H9 (cell line): Measurements from ENCODE around the gene ZNF664. TPM values are rescaled to one million over a fixed set of nuclear protein-coding genes. Genes with fewer than 3 reads are reported as not detected.
A peak's percentile ranks its signal among the peaks of the same experiment; 100 is the strongest.

ENCODE experiments used
- DNase-seq: peaks from one replicate; pipeline ENCODE4 v3.0.0-alpha.2; 2017
- H2AFZ ChIP-seq: one replicate; pipeline ENCODE4 v1.6.1; 2013; ENCODE audit warnings: mild to moderate bottlenecking, low read length, control low read depth, moderate library complexity
- H2AK5ac ChIP-seq: 2 replicates; pipeline ENCODE4 v1.6.1; 2013; ENCODE audit warnings: low read length, control low read depth, mixed read lengths; ENCODE audit not compliant: insufficient read length
- H2BK120ac ChIP-seq: one replicate; pipeline ENCODE4 v1.6.1; 2013; ENCODE audit warnings: low read depth, mild to moderate bottlenecking, low read length, control low read depth, inconsistent platforms; ENCODE audit not compliant: poor library complexity, severe bottlenecking
- H2BK12ac ChIP-seq: 2 replicates; pipeline ENCODE4 v1.6.1; 2013; ENCODE audit warnings: low read length, control low read depth, mixed read lengths, low read depth; ENCODE audit not compliant: insufficient read length
- H2BK15ac ChIP-seq: 2 replicates; pipeline ENCODE4 v1.6.1; 2013; ENCODE audit warnings: low read depth, low read length, control low read depth
- H2BK20ac ChIP-seq: one replicate; pipeline ENCODE4 v1.6.1; 2013; ENCODE audit warnings: low read depth, mild to moderate bottlenecking, low read length, control low read depth, inconsistent platforms; ENCODE audit not compliant: poor library complexity, severe bottlenecking
- H2BK5ac ChIP-seq: 2 replicates; pipeline ENCODE4 v1.6.1; 2013; ENCODE audit warnings: low read length, control low read depth, mixed read lengths; ENCODE audit not compliant: insufficient read length
- H3K14ac ChIP-seq: 2 replicates; pipeline ENCODE4 v1.6.1; 2013; ENCODE audit warnings: low read length, control low read depth; ENCODE audit not compliant: insufficient read depth
- H3K18ac ChIP-seq: 2 replicates; pipeline ENCODE4 v1.6.1; 2013; ENCODE audit warnings: low read depth, mild to moderate bottlenecking, mixed read lengths, low read length, control low read depth; ENCODE audit not compliant: insufficient read length
- H3K23ac ChIP-seq: 2 replicates; pipeline ENCODE4 v1.6.1; 2013; ENCODE audit warnings: low read length, control low read depth, mixed read lengths, low read depth; ENCODE audit not compliant: insufficient read length
- H3K23me2 ChIP-seq: 2 replicates; pipeline ENCODE4 v1.6.1; 2013; ENCODE audit warnings: low read depth, mild to moderate bottlenecking, mixed read lengths, low read length, control low read depth; ENCODE audit not compliant: insufficient read length, poor library complexity, severe bottlenecking
- H3K27ac ChIP-seq: 2 replicates; pipeline ENCODE4 v1.5.1; 2013; ENCODE audit warnings: low read length, control low read depth, mixed read lengths, low read depth; ENCODE audit not compliant: insufficient read length
- H3K27me3 ChIP-seq: 2 replicates; pipeline ENCODE4 v1.6.1; 2013; ENCODE audit warnings: low read length, control low read depth, inconsistent platforms; ENCODE audit not compliant: insufficient read depth
- H3K4ac ChIP-seq: 2 replicates; pipeline ENCODE4 v1.6.1; 2013; ENCODE audit warnings: low read depth, mild to moderate bottlenecking, control low read depth, inconsistent platforms, low read length, moderate library complexity
- H3K4me1 ChIP-seq: 2 replicates; pipeline ENCODE4 v1.6.1; 2013; ENCODE audit warnings: low read length, control low read depth, inconsistent platforms; ENCODE audit not compliant: insufficient read depth
- H3K4me2 ChIP-seq: 2 replicates; pipeline ENCODE4 v1.6.1; 2013; ENCODE audit warnings: low read length, control low read depth, mixed read lengths; ENCODE audit not compliant: insufficient read length, insufficient read depth
- H3K56ac ChIP-seq: 2 replicates; pipeline ENCODE4 v1.6.1; 2013; ENCODE audit warnings: low read depth, mild to moderate bottlenecking, mixed read lengths, low read length, control low read depth; ENCODE audit not compliant: insufficient read length
- H3K79me1 ChIP-seq: 2 replicates; pipeline ENCODE4 v1.6.1; 2013; ENCODE audit warnings: low read depth, mild to moderate bottlenecking, moderate library complexity, low read length, control low read depth, inconsistent platforms; ENCODE audit not compliant: insufficient read depth, poor library complexity, severe bottlenecking
- H3K79me2 ChIP-seq: 2 replicates; pipeline ENCODE4 v1.6.1; 2013; ENCODE audit warnings: low read length, control low read depth, inconsistent platforms; ENCODE audit not compliant: insufficient read depth
- H3K9ac ChIP-seq: 2 replicates; pipeline ENCODE4 v1.6.1; 2013; ENCODE audit warnings: low read length, control low read depth, mixed read lengths; ENCODE audit not compliant: insufficient read length; ENCODE audit errors: extremely low read depth
- H3K9me3 ChIP-seq: one replicate; pipeline ENCODE4 v1.6.1; 2013; ENCODE audit warnings: low read depth, low read length, inconsistent platforms; ENCODE audit not compliant: control insufficient read depth
- H3T11ph ChIP-seq: one replicate; pipeline ENCODE4 v1.6.1; 2013; ENCODE audit warnings: mild to moderate bottlenecking, low read length, control low read depth, inconsistent platforms
- H4K20me1 ChIP-seq: one replicate; pipeline ENCODE4 v1.6.1; 2013; ENCODE audit not compliant: control insufficient read depth, insufficient read length, insufficient read depth
- H4K5ac ChIP-seq: 2 replicates; pipeline ENCODE4 v1.6.1; 2013; ENCODE audit warnings: low read depth, mild to moderate bottlenecking, mixed read lengths, low read length, control low read depth; ENCODE audit not compliant: insufficient read length
- H4K8ac ChIP-seq: replicated peaks from 2 replicates; pipeline ENCODE4 v1.6.1; 2013; ENCODE audit warnings: low read length, control low read depth, mixed read lengths, low read depth; ENCODE audit not compliant: insufficient read length
- H4K91ac ChIP-seq: 2 replicates; pipeline ENCODE4 v1.6.1; 2013; ENCODE audit warnings: low read depth, mild to moderate bottlenecking, moderate library complexity, mixed read lengths, low read length, control low read depth; ENCODE audit not compliant: insufficient read length
- H3K27ac Mint-ChIP-seq, 3 experiments: 2 replicates in 2 of 3; 3 replicates in 1 of 3; pipeline ENCODE4 v1.8.0; 2020 to 2021; ENCODE audit warnings: mixed read lengths in 3 of 3, mild to moderate bottlenecking in 1 of 3, moderate library complexity in 1 of 3
- H3K27me3 Mint-ChIP-seq: 2 replicates; pipeline ENCODE4 v1.8.0; 2021; ENCODE audit warnings: low read depth, mild to moderate bottlenecking, moderate library complexity, mixed read lengths
- H3K36me3 Mint-ChIP-seq, 3 experiments: 2 replicates in 2 of 3; 3 replicates in 1 of 3; pipeline ENCODE4 v1.8.0; 2020 to 2021; ENCODE audit warnings: low read depth in 3 of 3, mixed read lengths in 3 of 3; ENCODE audit not compliant: insufficient read depth in 1 of 3
- H3K4me1 Mint-ChIP-seq, 2 experiments: 2 replicates each; pipeline ENCODE4 v1.8.0; 2020; ENCODE audit warnings: mixed read lengths in 2 of 2
- H3K4me3 Mint-ChIP-seq, 2 experiments: 2 replicates in 1 of 2; 3 replicates in 1 of 2; pipeline ENCODE4 v1.8.0; 2020 to 2021; ENCODE audit warnings: mild to moderate bottlenecking in 2 of 2, mixed read lengths in 2 of 2, moderate library complexity in 1 of 2
- H3K9me3 Mint-ChIP-seq, 2 experiments: 2 replicates in 1 of 2; 3 replicates in 1 of 2; pipeline ENCODE4 v1.8.0; 2020; ENCODE audit warnings: mild to moderate bottlenecking in 2 of 2, mixed read lengths in 2 of 2, moderate library complexity in 1 of 2
- CTCF ChIP-seq: fragments of 200-600 bp; sonication (generic); conservative IDR thresholded peaks from 3 replicates; pipeline ENCODE4 v1.8.0; 2021; ENCODE audit warnings: antibody characterized with exemption, mild to moderate bottlenecking
- WGBS: extraction: QIAGEN DNeasy Blood & Tissue Kit; methylation state at CpG from one replicate; pipeline ENCODE4 v1.1.7; 2013; ENCODE audit warnings: missing lambda C conversion rate, low lambda C conversion rate, mixed read lengths; ENCODE audit not compliant: insufficient read length; ENCODE audit errors: extremely low coverage; 5-methylcytosine and 5-hydroxymethylcytosine counted together
- total RNA-seq: library from RNA; stranded (reverse); gene quantifications from 2 replicates; pipeline ENCODE4 v1.2.1, GENCODE V29; 2021

ZNF664 gene
- total RNA-seq, 1 experiment from 2014 or later, result 29.5 TPM

GRCh38 chr12:124028555-124028925, 55.5 kb downstream of the ZNF664 start:
- no peak overlapping the region for H2BK15ac ChIP-seq
- no peak overlapping the region for H3K27ac Mint-ChIP-seq
- no peaks in the 10 kb centered on the region for H3K4me1 ChIP-seq
- no peak overlapping the region for H3K4ac ChIP-seq
- H2BK120ac ChIP-seq, result no peak overlapping the region
- H2BK5ac ChIP-seq, result no peak overlapping the region
- peaks cover 5 to 10% of the 10 kb centered on the region in 2 experiments for H3K4me1 Mint-ChIP-seq
- peaks cover 21% of the 10 kb centered on the region for H3K27me3 Mint-ChIP-seq
- no peak overlapping the region for H4K91ac ChIP-seq
- H3K14ac ChIP-seq, result no peak overlapping the region
- no CpG with 5 or more reads among the region's 5 CpGs for WGBS
- H2BK12ac ChIP-seq, result no peak overlapping the region
- no peak overlapping the region for H2AFZ ChIP-seq
- H3K27ac ChIP-seq, result no peak overlapping the region
- H3K23ac ChIP-seq, result no peak overlapping the region
- no peak overlapping the region for H3K4me2 ChIP-seq
- no peaks in the 10 kb centered on the region for H3K79me2 ChIP-seq
- no peaks in the 10 kb centered on the region for H3K23me2 ChIP-seq
- H4K8ac ChIP-seq, result no peak overlapping the region
- H3K27me3 ChIP-seq, result no peaks in the 10 kb centered on the region
- peak; percentile 9 for DNase-seq
- H2BK20ac ChIP-seq, result no peak overlapping the region
- H3K9me3 Mint-ChIP-seq, result peaks cover 3 to 8% of the 10 kb centered on the region in 2 experiments; a peak in 4 of 5 replicates
- peaks cover 0 to 5% (median 4%) of the 10 kb centered on the region in 3 experiments; a peak in 4 of 7 replicates for H3K36me3 Mint-ChIP-seq
- H2AK5ac ChIP-seq, result no peak overlapping the region
- H4K5ac ChIP-seq, result no peak overlapping the region
- H3K18ac ChIP-seq, result no peak overlapping the region
- no peaks in the 10 kb centered on the region for H3K9me3 ChIP-seq
- no peak overlapping the region for H3T11ph ChIP-seq
- no peak overlapping the region for H3K4me3 Mint-ChIP-seq
- TF ChIP-seq CTCF, result no peak
- no peaks in the 10 kb centered on the region for H3K79me1 ChIP-seq
- no peak overlapping the region for H3K56ac ChIP-seq
- H3K9ac ChIP-seq, result no peak overlapping the region
- H4K20me1 ChIP-seq, result no peaks in the 10 kb centered on the region
